Measurements from ENCODE around the gene SNAI3.

The SNAI3 gene

GRCh38 chr16:88655053-88655732 lies 31.1 kb downstream of the SNAI3 start:
- TF ChIP-seq ZNF70 (CRISPR knock-in tag; IDR thresholded peaks at IDR 0.05) = no peak
- TF ChIP-seq OSR1 (CRISPR knock-in tag; IDR thresholded peaks at IDR 0.05) = no peak
- TF ChIP-seq TOX (CRISPR knock-in tag; IDR thresholded peaks at IDR 0.05; ENCODE audit: borderline replicate concordance) = no peak
- no peak for TF ChIP-seq BACH2 (CRISPR knock-in tag; IDR thresholded peaks at IDR 0.05; ENCODE audit: borderline replicate concordance)
- TF ChIP-seq ZFP30 (CRISPR knock-in tag; IDR thresholded peaks at IDR 0.05) = no peak
- ATAC-seq = no peak

- TF ChIP-seq ZFP30 (CRISPR knock-in tag; IDR thresholded peaks at IDR 0.05) (no peak), CSDC2 (CRISPR knock-in tag; IDR thresholded peaks at IDR 0.05) (no peak), TOX (CRISPR knock-in tag; IDR thresholded peaks at IDR 0.05; ENCODE audit: borderline replicate concordance) (no peak), PATZ1 (CRISPR knock-in tag; IDR thresholded peaks at IDR 0.05; ENCODE audit: borderline replicate concordance) (no peak), OSR1 (CRISPR knock-in tag; IDR thresholded peaks at IDR 0.05) (no peak), ZC3H10 (CRISPR knock-in tag; IDR thresholded peaks at IDR 0.05) (no peak), POU6F1 (CRISPR knock-in tag; IDR thresholded peaks at IDR 0.05; ENCODE audit: borderline replicate concordance, low read depth) (no peak), ZNF70 (CRISPR knock-in tag; IDR thresholded peaks at IDR 0.05) (no peak), TCF4 (CRISPR knock-in tag; IDR thresholded peaks at IDR 0.05; ENCODE audit: borderline replicate concordance) (no peak), RARB (CRISPR knock-in tag; IDR thresholded peaks at IDR 0.05) (no peak), BACH2 (CRISPR knock-in tag; IDR thresholded peaks at IDR 0.05; ENCODE audit: borderline replicate concordance) (no peak), ZNF8 (CRISPR knock-in tag; IDR thresholded peaks at IDR 0.05) (no peak), ESRRG (CRISPR knock-in tag; IDR thresholded peaks at IDR 0.05) (no peak), GLIS3 (CRISPR knock-in tag; IDR thresholded peaks at IDR 0.05) (no peak), PPARA (CRISPR knock-in tag; IDR thresholded peaks at IDR 0.05; ENCODE audit: borderline replicate concordance) (no peak), SNAI2 (CRISPR knock-in tag; IDR thresholded peaks at IDR 0.05) (no peak), CSRNP3 (CRISPR knock-in tag; IDR thresholded peaks at IDR 0.05) (no peak)
- no peak for ATAC-seq
Measured at GRCh38 chr16:88654363-88655052, 31.8 kb downstream of the SNAI3 start.

- no peak for ATAC-seq
- TF ChIP-seq TSHZ2 (CRISPR knock-in tag; IDR thresholded peaks at IDR 0.05) (no peak), CREB5 (CRISPR knock-in tag; IDR thresholded peaks at IDR 0.05; ENCODE audit: low read depth) (no peak), GLIS3 (CRISPR knock-in tag; IDR thresholded peaks at IDR 0.05) (no peak), TOX (CRISPR knock-in tag; IDR thresholded peaks at IDR 0.05; ENCODE audit: borderline replicate concordance) (no peak), CSDC2 (CRISPR knock-in tag; IDR thresholded peaks at IDR 0.05) (no peak)
Measured at GRCh38 chr16:88653596-88654362, 32.5 kb downstream of the SNAI3 start.
